Activated naive CD4-positive, alpha-beta T cell treated with anti-CD3 and anti-CD28 coated beads for 36 hours (primary cell): ENCODE data around the gene MAGI2. TPM values are rescaled to one million over a fixed set of nuclear protein-coding genes. Genes with fewer than 3 reads are reported as not detected.

Experiments
- CTCF ChIA-PET: fragments of 350-600 bp; sonication (Branson Sonifier 250); formaldehyde crosslinking; loops from one replicate; lab custom pipeline; 2021; ENCODE audit warnings: antibody characterized with exemption; lab: Charles Lee
- DNase-seq: peaks from one replicate; pipeline ENCODE4 v3.0.0-alpha.2; 2020
- H3K27ac Mint-ChIP-seq: one replicate; pipeline ENCODE4 v1.8.0; 2021; ENCODE audit warnings: mild to moderate bottlenecking, mixed read lengths
- H3K27me3 Mint-ChIP-seq: one replicate; pipeline ENCODE4 v1.8.0; 2021; ENCODE audit warnings: low read depth, mixed read lengths
- H3K36me3 Mint-ChIP-seq: one replicate; pipeline ENCODE4 v1.8.0; 2021; ENCODE audit warnings: low read depth, mixed read lengths
- H3K4me1 Mint-ChIP-seq: one replicate; pipeline ENCODE4 v1.8.0; 2021; ENCODE audit warnings: low read depth, mixed read lengths
- H3K4me3 Mint-ChIP-seq: one replicate; pipeline ENCODE4 v1.8.0; 2021; ENCODE audit warnings: mild to moderate bottlenecking, moderate library complexity, mixed read lengths
- H3K9me3 Mint-ChIP-seq: one replicate; pipeline ENCODE4 v1.8.0; 2021; ENCODE audit warnings: mixed read lengths
- intact Hi-C: fragments of 100-400 bp; cut with micrococcal nuclease; formaldehyde crosslinking; loops from one replicate; pipeline ENCODE4 v1.15.1; 2023
- total RNA-seq, 2 experiments: library from RNA; stranded (reverse); gene quantifications; one replicate each; pipeline ENCODE4 v1.2.3, GENCODE V29; 2021

The MAGI2 gene
- total RNA-seq, 2 experiments from 2014 or later = 0.07 to 0.19 TPM

- intact Hi-C loops = no loop called here
Observed at GRCh38 chr7:78395298-78396036, 1058.0 kb downstream of the MAGI2 start.

GRCh38 chr7:78389022-78389421 lies 1064.4 kb downstream of the MAGI2 start:
- H3K4me1 Mint-ChIP-seq = no peaks in the 10 kb centered on the region
- intact Hi-C loops = no loop called here
- DNase-seq = no peak
- no peak overlapping the region for H3K4me3 Mint-ChIP-seq
- H3K27ac Mint-ChIP-seq = no peak overlapping the region
- H3K9me3 Mint-ChIP-seq = no peaks in the 10 kb centered on the region
- no peaks in the 10 kb centered on the region for H3K36me3 Mint-ChIP-seq
- no peaks in the 10 kb centered on the region for H3K27me3 Mint-ChIP-seq
- CTCF ChIA-PET = no interaction called here

More at GRCh38 chr7:78395298-78396036, 1058.0 kb downstream of the MAGI2 start:
- H3K27me3 Mint-ChIP-seq = no peaks in the 10 kb centered on the region
- no peak overlapping the region for H3K27ac Mint-ChIP-seq
- no peak overlapping the region for H3K4me3 Mint-ChIP-seq
- H3K9me3 Mint-ChIP-seq = no peaks in the 10 kb centered on the region
- H3K4me1 Mint-ChIP-seq = no peaks in the 10 kb centered on the region
- DNase-seq = no peak
- CTCF ChIA-PET = no interaction called here
- no peaks in the 10 kb centered on the region for H3K36me3 Mint-ChIP-seq

- no peaks in the 10 kb centered on the region for H3K27me3 Mint-ChIP-seq
- no peak overlapping the region for H3K4me3 Mint-ChIP-seq
- H3K36me3 Mint-ChIP-seq = no peaks in the 10 kb centered on the region
- no peaks in the 10 kb centered on the region for H3K4me1 Mint-ChIP-seq
- intact Hi-C loops = no loop called here
- H3K9me3 Mint-ChIP-seq = no peaks in the 10 kb centered on the region
- no peak for DNase-seq
- CTCF ChIA-PET = no interaction called here
- no peak overlapping the region for H3K27ac Mint-ChIP-seq
Observed at GRCh38 chr7:78386520-78386919, 1066.9 kb downstream of the MAGI2 start.

- Mint-ChIP-seq H3K36me3 (no peaks in the 10 kb centered on the region), H3K9me3 (peaks cover 3% of the 10 kb centered on the region)
Observed at GRCh38 chr7:78383096-78383880, 1070.2 kb downstream of the MAGI2 start.

DNA sequence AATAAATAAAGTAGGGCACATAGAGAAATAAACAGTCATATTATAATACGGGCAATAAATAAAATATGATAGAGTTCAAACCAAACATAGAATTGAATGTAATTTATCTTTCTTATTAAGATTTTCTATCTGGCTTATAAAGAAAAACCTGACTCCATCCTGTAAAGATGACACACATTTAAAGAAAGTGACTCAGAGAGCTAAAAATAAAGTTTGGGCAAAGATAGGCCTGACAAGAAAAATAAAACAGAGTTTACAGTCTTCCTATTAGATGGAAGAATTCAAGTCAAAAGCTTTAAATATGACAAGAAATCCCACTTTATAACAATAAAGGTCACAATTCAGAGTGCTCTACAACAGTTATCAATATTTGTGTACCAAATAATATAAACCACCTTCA lies 1074.3 kb downstream of the MAGI2 start:
- CTCF ChIA-PET = no interaction called here
- Mint-ChIP-seq H3K4me3 (no peak overlapping the region), H3K9me3 (peaks cover 3% of the 10 kb centered on the region), H3K4me1 (no peaks in the 10 kb centered on the region), H3K27me3 (no peaks in the 10 kb centered on the region), H3K27ac (no peak overlapping the region), H3K36me3 (no peaks in the 10 kb centered on the region)
- intact Hi-C loops = no loop called here
- DNase-seq = no peak

More at GRCh38 chr7:78383096-78383880, 1070.2 kb downstream of the MAGI2 start:
- H3K27ac Mint-ChIP-seq = no peak overlapping the region
- no peaks in the 10 kb centered on the region for H3K27me3 Mint-ChIP-seq
- no peak for DNase-seq
- H3K4me3 Mint-ChIP-seq = no peak overlapping the region
- CTCF ChIA-PET = no interaction called here
- intact Hi-C loops = no loop called here
- no peaks in the 10 kb centered on the region for H3K4me1 Mint-ChIP-seq

- DNase-seq = no peak
- H3K4me1 Mint-ChIP-seq = no peaks in the 10 kb centered on the region
- no peak overlapping the region for H3K27ac Mint-ChIP-seq
- CTCF ChIA-PET = no interaction called here
- intact Hi-C loops = no loop called here
- no peaks in the 10 kb centered on the region for H3K36me3 Mint-ChIP-seq
- H3K9me3 Mint-ChIP-seq = peaks cover 3% of the 10 kb centered on the region
- H3K4me3 Mint-ChIP-seq = no peak overlapping the region
- no peaks in the 10 kb centered on the region for H3K27me3 Mint-ChIP-seq
Observed at GRCh38 chr7:78377532-78377931, 1075.9 kb downstream of the MAGI2 start.

- Mint-ChIP-seq H3K36me3 (no peaks in the 10 kb centered on the region), H3K27me3 (no peaks in the 10 kb centered on the region), H3K4me1 (no peaks in the 10 kb centered on the region), H3K27ac (no peak overlapping the region), H3K4me3 (no peak overlapping the region), H3K9me3 (no peaks in the 10 kb centered on the region)
- CTCF ChIA-PET = no interaction called here
- intact Hi-C loops = no loop called here
- no peak for DNase-seq
Observed at GRCh38 chr7:78370936-78371335, 1082.5 kb downstream of the MAGI2 start.

DNA sequence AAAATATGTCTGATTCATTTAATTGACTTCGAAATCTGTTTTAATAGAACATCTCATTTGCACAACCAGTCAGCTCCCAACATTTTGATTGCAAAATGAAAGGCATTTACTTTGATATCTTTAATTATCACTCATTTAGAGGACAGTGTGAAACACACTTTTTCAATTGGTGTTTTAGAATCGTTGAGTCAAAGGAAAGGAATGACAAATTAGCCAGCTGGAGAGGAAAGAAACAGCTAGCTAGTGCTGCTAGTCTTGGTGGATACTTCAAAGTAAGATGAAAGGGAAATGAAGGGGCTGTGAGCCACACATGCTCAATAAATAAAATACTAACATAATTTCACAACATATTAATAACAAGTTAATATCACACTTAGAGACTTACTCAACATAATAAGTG lies 1084.7 kb downstream of the MAGI2 start:
- Mint-ChIP-seq H3K9me3 (no peaks in the 10 kb centered on the region), H3K4me1 (no peaks in the 10 kb centered on the region), H3K36me3 (no peaks in the 10 kb centered on the region), H3K4me3 (no peak overlapping the region), H3K27me3 (no peaks in the 10 kb centered on the region), H3K27ac (no peak overlapping the region)
- intact Hi-C loops = no loop called here
- CTCF ChIA-PET = no interaction called here
- DNase-seq = no peak

- Mint-ChIP-seq H3K4me1 (no peaks in the 10 kb centered on the region), H3K27me3 (no peaks in the 10 kb centered on the region), H3K9me3 (no peaks in the 10 kb centered on the region), H3K36me3 (no peaks in the 10 kb centered on the region), H3K27ac (no peak overlapping the region), H3K4me3 (no peak overlapping the region)
- intact Hi-C loops = no loop called here
- CTCF ChIA-PET = no interaction called here
- DNase-seq = no peak
Observed at GRCh38 chr7:78367280-78367773, 1086.1 kb downstream of the MAGI2 start.

DNA sequence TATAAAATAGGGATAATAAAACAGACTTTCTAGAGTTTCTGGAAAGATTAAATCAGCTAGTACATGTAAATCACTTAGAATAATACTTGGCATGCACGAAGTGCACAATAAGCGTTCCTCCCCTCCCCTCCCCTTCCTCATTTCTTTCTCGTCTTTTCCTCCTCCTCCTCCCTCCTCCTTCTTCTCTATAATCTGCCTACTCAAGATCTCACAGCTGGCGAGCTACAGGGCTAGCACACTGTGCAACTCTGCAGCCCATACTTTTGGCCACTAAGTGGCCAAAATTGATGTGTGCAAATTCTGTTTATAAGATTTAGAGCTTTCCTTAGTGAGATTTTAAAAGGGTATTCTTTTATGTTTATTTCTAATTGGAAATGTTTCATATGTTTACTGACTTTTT lies 1089.6 kb downstream of the MAGI2 start:
- Mint-ChIP-seq H3K27ac (no peak overlapping the region), H3K4me1 (no peaks in the 10 kb centered on the region), H3K4me3 (no peak overlapping the region), H3K9me3 (peaks cover 3% of the 10 kb centered on the region), H3K36me3 (no peaks in the 10 kb centered on the region), H3K27me3 (no peaks in the 10 kb centered on the region)
- intact Hi-C loops = no loop called here
- no peak for DNase-seq
- CTCF ChIA-PET = no interaction called here

GRCh38 chr7:78359836-78360235 lies 1093.6 kb downstream of the MAGI2 start:
- no peaks in the 10 kb centered on the region for H3K4me1 Mint-ChIP-seq
- H3K27ac Mint-ChIP-seq = no peak overlapping the region

DNA sequence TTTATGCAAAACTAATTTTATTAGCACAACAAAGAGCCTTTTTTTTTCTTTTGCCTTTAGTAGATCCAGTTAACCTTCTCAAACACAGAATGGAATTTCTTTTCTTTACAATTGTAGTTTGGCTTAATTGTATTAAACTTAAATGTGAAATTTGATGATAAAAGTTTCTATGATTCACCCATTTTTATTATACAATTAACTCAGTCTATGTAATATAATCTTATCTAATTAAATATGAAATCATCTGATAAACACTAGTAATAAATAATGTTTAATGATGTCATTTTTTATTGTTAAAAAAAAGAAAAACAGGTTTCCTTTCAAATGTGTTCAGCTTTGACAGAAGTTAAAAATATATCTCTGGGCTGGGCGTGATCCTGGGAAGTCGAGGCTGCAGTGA lies 1095.8 kb downstream of the MAGI2 start:
- CTCF ChIA-PET = interaction anchor here (0.6 kb wide), 1 partner anchor 84 kb away, joined by 4 read pairs; no protein-coding TSS in a partner anchor
- intact Hi-C loops = no loop called here
- H3K36me3 Mint-ChIP-seq = no peaks in the 10 kb centered on the region
- no peak for DNase-seq
- no peak overlapping the region for H3K27ac Mint-ChIP-seq
- H3K9me3 Mint-ChIP-seq = peaks cover 3% of the 10 kb centered on the region
- H3K4me1 Mint-ChIP-seq = no peaks in the 10 kb centered on the region
- H3K4me3 Mint-ChIP-seq = no peak overlapping the region
- H3K27me3 Mint-ChIP-seq = no peaks in the 10 kb centered on the region

More at GRCh38 chr7:78359836-78360235, 1093.6 kb downstream of the MAGI2 start:
- Mint-ChIP-seq H3K36me3 (no peaks in the 10 kb centered on the region), H3K4me3 (no peak overlapping the region), H3K27me3 (no peaks in the 10 kb centered on the region), H3K9me3 (peaks cover 3% of the 10 kb centered on the region)
- CTCF ChIA-PET = no interaction called here
- intact Hi-C loops = no loop called here
- no peak for DNase-seq

GRCh38 chr7:78355834-78356233 lies 1097.6 kb downstream of the MAGI2 start:
- H3K4me3 Mint-ChIP-seq = no peak overlapping the region
- CTCF ChIA-PET = no interaction called here
- no peaks in the 10 kb centered on the region for H3K9me3 Mint-ChIP-seq
- H3K27me3 Mint-ChIP-seq = no peaks in the 10 kb centered on the region
- no peaks in the 10 kb centered on the region for H3K36me3 Mint-ChIP-seq
- H3K27ac Mint-ChIP-seq = no peak overlapping the region
- H3K4me1 Mint-ChIP-seq = no peaks in the 10 kb centered on the region
- no peak for DNase-seq
- intact Hi-C loops = no loop called here
